SH-SY5Y (cell line): ENCODE measurements around the gene NRP1.

Experiments used
- GATA2 ChIP-seq: IDR thresholded peaks from 2 replicates; pipeline ENCODE4 v1.6.1; 2011; ENCODE audit warnings: mild to moderate bottlenecking, low read depth, low read length
- GATA3 ChIP-seq: IDR thresholded peaks from 2 replicates; pipeline ENCODE4 v1.6.1; 2011; ENCODE audit warnings: low read depth, mild to moderate bottlenecking, low read length, moderate library complexity

DNA sequence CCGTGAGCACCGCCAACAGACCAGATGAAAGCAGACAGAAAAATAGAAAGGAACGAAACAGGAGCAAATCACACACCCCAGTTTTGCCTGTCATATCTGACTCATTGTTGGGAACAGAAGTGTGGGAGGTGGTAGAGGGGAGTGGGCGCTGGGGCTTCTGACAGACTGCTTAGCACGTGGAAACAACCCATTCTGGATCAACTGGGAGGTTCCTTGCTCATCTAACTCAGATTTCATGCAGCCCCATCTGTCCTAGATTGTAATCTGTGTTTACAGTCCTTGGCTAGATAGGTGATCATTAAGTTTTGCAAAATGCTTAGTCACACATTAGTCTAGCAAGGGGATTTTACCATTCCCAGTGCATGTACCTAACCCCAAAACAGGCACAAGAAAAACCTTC lies 154.1 kb downstream of the NRP1 start:
- no peak for TF ChIP-seq GATA3
- TF ChIP-seq GATA2: no peak; the same call in 1 of the 2 replicates
